Astrocyte (in vitro differentiated cells and primary cell): ENCODE measurements around the gene ANK3.

Experiments used
- CTCF ChIP-seq: IDR thresholded peaks from 2 replicates; pipeline ENCODE4 v1.5.1; 2011; ENCODE audit warnings: low read depth, mild to moderate bottlenecking, inconsistent platforms, low read length, moderate library complexity; ENCODE audit not compliant: insufficient read depth
- EZH2 ChIP-seq: IDR thresholded peaks from 2 replicates; pipeline ENCODE4 v1.6.1; 2012; ENCODE audit warnings: mild to moderate bottlenecking, low read length, inconsistent platforms; ENCODE audit not compliant: insufficient read depth

- TF ChIP-seq CTCF (no peak), EZH2 (no peak)
Measured at GRCh38 chr10:60029475-60029874, 360.2 kb downstream of the ANK3 start.
